ENCODE results near the gene CHRDL2.

The CHRDL2 gene

DNA sequence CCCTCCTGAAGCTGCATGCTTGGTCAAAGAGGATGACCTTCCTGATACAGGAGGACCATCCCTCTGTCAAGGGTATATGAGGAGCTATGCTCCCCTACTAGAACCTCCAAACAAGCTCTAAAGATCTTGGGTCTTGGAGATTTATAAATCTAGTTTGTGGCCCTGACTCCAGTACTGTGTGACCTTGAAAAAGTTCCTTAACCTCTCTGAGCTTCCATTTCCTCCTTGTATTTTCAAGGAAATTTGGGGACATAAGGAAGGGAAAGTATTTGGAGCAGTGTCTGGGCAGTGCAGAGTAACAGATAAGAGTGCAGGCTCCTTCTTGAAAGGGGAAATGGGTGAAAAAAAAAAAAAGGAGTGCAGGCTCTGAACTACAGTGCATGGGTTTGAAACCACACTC, 45.9 kb downstream of the CHRDL2 start:
- no peak for DNase-seq (ENCODE audit: low read depth)

- DNase-seq (ENCODE audit: low read depth) = no peak
Measured at GRCh38 chr11:74684661-74685060, 46.6 kb downstream of the CHRDL2 start.

DNA sequence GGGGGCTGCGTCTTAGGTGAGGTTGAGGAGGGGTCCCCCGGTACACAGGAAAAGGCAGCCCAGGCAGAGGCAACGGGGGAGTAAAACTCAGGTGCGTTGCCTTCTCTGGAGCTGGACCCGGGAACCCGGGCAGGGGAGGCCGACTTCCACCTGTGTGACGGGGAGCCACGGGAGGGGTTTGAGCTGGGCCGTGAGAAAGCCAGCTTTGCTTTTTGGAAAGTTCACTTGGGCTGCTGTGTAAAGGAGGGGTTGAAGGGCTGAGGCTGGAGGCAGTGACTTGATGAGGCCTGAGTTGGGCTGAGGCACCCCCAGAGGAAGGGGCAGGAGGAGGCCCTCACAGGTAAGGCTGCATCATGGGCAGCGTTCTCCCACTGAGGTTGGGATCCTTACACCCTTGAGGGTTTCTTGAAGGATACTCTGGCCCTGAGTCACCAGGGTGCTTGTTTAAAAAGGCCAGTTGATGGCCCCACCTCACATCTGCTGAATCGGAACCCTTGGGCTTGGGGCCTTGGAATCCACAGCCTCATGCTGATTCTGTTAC, 47.2 kb downstream of the CHRDL2 start:
- peak; percentile 74 for DNase-seq (ENCODE audit: low read depth)

DNA sequence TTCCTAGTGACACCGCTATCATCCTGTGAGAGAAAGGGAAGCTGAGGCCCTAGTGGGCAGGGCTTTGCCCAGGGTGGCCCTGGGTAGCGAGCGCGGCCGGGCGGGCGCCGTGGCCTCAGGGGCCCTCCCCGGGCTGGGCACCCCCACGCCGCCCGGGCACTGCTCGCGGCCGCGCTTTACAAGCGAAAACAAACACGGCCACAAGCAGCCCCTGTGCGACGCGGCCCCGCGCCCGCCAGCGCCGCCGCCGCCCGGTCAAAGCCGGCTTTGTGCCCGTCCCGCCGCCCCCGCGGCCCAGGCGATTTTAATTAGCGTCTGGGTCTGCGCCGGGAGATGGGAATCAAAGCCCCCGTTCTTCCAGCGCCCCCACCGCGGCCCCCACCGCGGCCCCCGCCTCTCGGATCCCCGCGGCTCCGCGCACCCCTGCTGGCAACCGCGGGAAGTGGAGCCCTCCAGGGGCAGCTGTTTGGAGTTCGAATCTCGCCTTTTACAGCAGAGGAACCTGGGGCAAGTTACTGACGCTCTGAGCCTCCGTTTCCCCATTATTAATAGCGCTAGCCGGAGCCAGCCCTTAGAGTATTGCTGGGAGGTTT, 47.9 kb downstream of the CHRDL2 start:
- peak; percentile 25 for DNase-seq (ENCODE audit: low read depth)

GRCh38 chr11:74682731-74683278, 48.4 kb downstream of the CHRDL2 start:
- DNase-seq (ENCODE audit: low read depth) = no peak

GRCh38 chr11:74681686-74682651, 49.3 kb downstream of the CHRDL2 start:
- peak; percentile 51 for DNase-seq (ENCODE audit: low read depth)

DNA sequence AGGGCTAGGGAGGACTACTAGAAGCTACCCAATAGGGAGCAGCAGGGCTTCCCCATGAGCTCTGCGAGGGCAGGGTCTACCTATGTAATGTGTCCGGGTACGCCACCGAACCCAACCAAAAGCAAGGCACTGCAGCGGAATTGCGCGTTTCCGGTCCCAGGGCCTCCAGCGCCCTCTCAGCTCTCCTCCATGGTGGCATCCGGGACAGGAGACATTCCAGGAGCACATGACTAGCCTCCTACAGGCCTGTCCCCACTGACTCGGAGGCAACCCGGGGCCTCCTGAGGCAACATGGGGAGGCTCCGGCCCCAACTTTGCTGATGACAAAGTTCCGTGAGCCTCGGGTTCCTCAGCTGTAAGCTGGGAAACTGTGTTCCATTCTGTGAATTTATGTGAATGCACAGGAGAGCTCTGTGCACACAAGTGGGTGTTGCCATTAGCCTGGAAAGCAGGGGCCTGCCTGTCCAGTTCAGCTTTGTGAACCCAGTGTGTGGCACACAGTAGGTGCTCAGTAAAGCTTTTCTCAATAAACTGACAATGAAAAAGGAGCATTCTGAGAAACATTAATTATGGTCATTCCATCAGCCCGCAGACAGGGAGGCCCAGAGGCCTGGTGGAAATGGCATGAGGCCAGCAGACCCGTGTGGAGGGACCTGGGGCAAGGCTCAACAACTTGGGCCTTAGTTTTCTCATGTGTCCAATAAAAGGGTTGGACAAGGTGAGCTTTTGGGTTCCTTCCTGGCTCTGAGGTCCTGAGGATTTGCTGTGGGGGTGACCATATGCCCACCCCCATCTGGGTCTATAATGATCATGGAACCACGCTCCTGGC, 50.3 kb downstream of the CHRDL2 start:
- no peak for DNase-seq (ENCODE audit: low read depth)

GRCh38 chr11:74680035-74680671, 51.1 kb downstream of the CHRDL2 start:
- DNase-seq (ENCODE audit: low read depth) = no peak

GRCh38 chr11:74679513-74679865, 51.7 kb downstream of the CHRDL2 start:
- no peak for DNase-seq (ENCODE audit: low read depth)

GRCh38 chr11:74678591-74679512, 52.4 kb downstream of the CHRDL2 start:
- DNase-seq (ENCODE audit: low read depth) = no peak

- no peak for DNase-seq (ENCODE audit: low read depth)
Measured at GRCh38 chr11:74678041-74678440, 53.2 kb downstream of the CHRDL2 start.

- no peak for DNase-seq (ENCODE audit: low read depth)
Measured at GRCh38 chr11:74677131-74677530, 54.1 kb downstream of the CHRDL2 start.

DNA sequence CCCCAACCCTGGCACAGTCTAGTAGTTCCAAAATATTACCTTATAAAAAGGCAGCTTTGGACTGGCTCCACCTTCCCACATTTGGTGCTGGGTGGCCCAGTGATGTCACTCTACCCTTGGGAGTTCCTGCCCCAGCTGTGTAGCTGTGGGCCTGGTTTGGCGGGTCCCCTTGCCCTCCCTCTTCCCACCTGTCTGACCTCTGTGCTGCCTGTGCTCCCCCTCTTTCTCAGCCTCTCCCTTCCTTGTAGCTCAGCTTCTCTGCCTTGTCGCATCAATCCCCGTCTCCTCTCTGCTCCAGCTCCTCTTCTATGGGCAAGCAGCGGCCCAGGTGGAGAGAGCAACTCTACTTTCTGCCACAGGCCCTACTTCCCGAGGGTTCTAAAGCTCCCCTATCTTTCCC, 54.6 kb downstream of the CHRDL2 start:
- no peak for DNase-seq (ENCODE audit: low read depth)

- DNase-seq (ENCODE audit: low read depth) = no peak
Measured at GRCh38 chr11:74675761-74676160, 55.5 kb downstream of the CHRDL2 start.

GRCh38 chr11:74673693-74674360, 57.4 kb downstream of the CHRDL2 start:
- no peak for DNase-seq (ENCODE audit: low read depth)

GRCh38 chr11:74672956-74673692, 58.1 kb downstream of the CHRDL2 start:
- DNase-seq (ENCODE audit: low read depth) = peak; percentile 100

- peak; percentile 59 for DNase-seq (ENCODE audit: low read depth)
Measured at GRCh38 chr11:74672332-74672955, 58.8 kb downstream of the CHRDL2 start.

DNA sequence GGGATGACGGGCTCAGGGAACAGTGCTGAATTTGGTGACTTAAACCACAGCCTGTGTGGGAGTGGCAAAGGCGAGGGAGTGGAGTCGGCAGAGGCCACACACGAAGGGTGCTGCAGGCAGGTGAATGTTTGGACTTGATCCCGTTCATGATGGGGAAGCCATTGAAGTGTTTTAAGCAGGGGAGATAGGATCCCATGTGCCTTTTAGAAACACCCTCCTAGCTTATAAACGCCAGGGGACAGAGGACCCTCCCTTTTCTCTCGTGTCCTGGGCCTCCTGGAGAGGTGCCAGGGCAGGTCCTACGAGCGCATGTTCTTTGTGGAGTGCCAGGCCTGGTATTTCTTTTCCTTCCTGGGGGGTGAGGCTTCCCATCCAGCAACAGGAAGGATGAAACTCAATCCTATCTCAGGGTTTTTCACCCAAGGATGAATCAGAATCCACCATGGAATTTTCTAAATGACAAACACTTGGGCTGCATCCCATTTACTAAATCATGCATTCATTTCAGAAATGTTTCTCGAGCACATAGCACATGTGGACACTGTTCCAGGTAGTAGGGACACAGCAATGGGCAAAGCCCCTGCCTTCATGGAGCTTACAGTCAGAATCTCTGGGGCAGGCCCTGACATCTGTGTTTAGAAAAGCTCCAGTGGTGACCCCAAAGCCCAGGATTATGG, 59.6 kb downstream of the CHRDL2 start:
- DNase-seq (ENCODE audit: low read depth) = peak; percentile 92
